NCI-H345 treated with DMSO at 0.1 percent for 48 hours (cell line): Measurements from ENCODE around the gene ITGB1.
"Not testable (repeated sequence)": the region's sequence is repeated elsewhere in the genome, so short reads cannot be mapped to it uniquely, and the experiment has no call there.

Experiments used
- DNase-seq: peaks from one replicate; lab custom pipeline; 2025; ENCODE audit not compliant: unreplicated experiment; lab: John Stamatoyannopoulos, UW

The ITGB1 gene

DNA sequence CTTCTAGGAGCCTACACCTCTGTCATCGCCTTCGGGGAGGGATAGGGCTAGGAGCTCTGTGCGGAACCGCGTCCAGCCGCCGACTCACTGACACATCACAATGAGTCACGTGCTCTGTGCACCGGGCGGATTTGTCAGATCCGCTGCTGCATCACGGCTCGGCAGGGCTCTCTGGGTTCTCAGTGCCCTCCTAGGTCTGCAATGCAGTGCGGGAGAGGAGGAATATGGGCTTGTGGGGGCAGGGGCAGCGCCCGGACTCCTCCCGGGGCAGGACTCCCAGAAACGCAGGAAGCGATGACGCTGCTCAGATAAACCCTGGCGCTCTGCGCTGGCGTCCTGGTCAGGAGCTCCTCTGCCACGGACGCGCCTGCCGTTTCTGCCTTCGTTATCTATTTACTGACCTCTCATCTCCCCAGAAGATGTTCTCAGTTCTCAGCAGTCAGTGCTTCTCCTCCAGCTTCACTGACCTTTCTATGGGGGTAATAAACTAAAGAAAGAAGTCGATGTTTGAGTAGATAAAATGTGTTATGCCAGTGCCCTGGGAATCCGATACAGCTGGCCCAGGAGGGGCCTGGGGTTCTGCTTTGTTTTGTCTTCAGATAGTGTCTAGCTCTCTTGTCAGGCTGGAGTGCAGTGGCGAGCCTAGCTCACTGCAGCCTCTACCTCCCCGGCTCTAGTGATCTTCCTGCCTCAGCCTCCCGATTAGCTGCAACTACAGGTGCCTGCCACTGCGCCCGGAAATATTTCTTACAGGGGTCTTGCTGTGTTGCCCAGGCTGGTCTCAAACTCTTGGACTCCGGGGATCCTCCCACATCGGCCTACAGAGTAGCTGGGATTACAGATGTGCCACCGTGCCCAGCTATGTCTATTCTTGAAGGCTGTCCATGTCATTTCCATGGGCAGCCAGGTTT lies 22.8 kb upstream of the ITGB1 start:
- peak; percentile 60 for DNase-seq

DNA sequence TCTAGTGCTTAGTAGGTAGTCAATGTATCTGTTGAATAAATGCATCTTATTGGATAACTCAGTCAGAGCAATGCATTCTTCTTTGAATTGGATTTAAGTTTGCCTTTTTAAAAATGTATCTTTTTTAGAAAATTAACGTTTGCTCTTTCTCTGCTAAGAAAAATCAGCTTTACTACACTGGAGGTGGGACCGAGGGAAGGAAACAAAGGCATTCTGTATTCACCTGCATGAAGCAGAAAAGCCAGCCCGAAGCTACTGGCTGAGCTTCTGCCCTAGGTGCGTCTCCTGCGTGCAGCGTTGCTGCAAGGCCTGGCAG lies 22.2 kb upstream of the ITGB1 start:
- DNase-seq: no peak

DNA sequence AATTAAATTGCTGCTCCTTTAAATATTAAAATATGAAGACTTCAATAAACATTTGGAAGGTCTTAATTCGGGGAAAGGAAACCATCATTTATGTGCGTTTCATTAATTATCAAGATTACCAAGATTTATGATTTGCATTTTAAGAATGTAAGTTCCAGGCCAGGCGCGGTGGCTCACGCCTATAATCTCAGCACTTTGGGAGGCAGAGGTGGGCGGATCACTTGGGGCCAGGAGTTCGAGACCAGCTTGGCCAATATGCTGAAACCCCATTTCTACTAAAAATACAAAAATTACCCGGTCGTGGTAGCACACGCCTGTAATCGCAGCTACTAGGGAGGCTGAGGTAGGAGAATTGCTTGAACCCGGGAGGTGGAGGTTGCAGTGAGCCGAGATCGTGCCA lies 21.7 kb upstream of the ITGB1 start:
- not testable (repeated sequence) for DNase-seq

DNA sequence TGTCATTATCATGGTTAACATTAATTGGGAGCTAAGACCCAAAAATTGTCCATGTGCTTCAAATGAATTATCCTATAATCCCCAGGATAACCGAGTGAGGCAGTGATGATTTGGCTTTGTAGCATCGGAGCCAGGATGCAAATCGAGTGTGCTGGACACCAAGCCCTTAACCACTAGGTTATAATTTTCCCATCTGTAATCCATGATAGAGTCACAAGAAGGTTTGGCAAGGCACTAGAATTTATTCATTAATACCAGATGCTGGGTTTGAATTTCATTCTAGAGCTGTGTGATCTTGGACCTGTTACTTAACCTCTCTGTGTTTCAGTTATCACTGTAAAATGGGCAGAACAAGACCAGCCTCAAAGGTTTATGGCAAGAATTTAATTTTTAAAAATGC lies 21.0 kb upstream of the ITGB1 start:
- no peak for DNase-seq

DNA sequence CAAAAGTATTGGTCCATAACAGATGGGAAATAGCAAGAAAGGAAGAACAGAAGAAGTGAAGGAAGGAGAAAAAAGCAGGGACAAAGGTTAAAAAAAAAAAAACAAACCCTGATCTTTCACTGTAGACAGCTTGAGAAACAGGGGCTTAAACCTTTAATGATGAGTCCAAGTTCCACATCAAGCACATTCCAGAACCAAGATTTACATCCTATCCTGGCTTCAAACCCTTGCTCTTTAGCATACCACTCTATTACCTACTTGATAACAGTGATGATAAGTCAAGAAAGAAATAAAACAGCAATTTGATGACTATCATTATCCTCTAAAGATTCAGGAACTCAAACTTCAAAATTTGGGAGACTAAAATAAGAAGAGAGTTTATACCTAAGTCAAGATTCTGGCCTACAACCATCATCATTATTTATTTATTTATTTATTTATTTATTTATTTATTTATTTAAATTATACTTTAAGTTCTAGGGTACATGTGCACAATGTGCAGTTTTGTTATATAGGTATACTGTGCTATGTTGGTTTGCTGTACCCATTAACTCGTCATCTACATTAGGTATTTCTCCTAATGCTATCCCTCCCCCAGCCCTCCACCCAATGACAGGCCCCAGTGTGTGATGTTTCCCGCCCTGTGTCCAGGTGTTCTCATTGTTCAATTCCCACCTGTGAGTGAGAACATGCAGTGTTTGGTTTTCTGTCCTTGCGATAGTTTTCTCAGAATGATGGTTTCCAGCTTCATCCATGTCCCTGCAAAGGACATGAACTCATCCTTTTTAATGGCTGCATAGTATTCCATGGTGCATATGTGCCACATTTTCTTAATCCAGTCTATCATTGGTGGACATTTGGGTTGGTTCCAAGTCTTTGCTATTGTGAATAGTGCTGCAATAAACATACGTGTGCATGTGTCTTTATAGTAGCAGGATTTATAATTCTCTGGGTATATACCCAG lies 20.1 kb upstream of the ITGB1 start:
- not testable (repeated sequence) for DNase-seq

DNA sequence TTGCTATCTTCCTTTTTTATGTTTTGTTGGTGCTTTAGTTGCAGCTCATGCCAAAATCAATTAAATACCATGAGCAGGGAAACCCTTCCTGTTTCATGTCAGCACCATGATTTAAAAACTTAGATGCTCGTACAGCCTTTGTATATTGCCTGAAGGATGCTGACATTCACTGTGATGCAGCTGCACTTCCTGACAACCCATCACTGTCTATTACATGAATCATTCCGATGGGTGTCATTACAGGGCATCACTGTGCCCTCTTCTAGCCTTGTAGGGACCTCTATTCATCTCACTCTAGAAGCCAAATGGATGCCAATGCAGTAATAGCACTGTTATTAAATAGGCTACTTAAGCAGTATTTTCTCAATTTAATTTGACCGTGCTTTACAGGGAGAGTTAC lies 18.3 kb upstream of the ITGB1 start:
- no peak for DNase-seq

DNA sequence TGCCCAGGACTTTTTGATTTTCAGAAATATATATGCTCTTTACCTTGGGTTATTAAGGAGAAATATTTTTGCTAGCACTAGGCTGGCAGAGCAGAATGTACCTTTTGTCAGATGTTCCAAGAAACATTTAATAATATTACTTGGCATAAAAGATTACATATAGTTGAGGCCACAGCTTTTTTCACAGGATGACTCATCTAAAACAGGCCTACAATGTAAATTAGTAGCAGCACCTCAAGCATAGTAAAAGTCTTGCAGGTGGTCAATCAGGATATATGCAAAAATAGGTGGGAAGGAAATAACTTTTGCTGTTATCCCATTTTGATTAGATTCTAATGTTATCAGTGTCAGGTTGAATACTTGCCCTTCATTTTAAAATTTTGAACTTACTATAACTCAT lies 14.9 kb upstream of the ITGB1 start:
- no peak for DNase-seq

DNA sequence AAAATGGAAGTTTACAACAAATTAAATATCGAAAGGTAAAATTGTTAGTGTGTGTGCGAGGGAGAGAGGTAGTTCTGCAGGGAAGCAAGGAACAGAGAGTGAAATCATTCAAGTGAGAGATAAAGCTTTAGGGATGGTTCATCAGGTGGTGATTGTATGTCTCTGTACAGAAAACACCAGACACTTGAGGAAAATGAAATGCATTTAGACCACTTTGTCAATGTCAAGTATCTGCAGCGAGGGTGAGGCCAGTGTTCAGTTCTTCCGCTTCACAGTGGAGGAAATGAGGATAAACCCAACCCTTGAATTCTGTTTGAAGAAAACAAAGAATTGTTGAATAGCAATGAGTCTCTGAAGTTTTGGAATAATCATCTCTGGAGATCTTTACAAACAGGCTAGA lies 14.4 kb upstream of the ITGB1 start:
- DNase-seq: peak; percentile 29

DNA sequence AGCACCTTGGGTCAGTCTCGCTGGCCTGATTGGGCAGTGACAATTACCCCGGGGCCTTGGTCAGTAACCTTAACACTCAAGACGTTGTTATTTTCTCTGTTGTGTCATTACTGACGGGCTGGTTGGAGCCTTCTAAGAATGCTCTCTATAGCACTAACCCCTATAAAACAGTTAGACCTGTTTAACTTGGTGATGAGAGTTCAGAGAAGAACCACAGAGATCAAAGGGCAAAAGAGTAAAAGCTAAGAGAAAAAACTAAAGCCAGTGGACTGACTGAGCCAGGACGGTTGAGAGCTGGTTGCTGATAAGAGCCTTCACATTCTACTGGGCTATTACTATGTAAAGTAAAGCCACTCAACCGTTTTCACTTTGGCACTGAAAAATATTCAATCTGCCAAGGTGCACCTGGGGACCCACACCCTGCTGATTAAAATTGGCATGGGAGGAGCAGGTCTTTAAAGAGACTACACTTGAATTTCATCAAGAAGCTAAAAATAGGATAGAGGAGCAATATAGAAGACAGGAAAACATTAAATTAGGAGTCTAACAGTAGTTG lies 13.6 kb upstream of the ITGB1 start:
- peak; percentile 61 for DNase-seq

DNA sequence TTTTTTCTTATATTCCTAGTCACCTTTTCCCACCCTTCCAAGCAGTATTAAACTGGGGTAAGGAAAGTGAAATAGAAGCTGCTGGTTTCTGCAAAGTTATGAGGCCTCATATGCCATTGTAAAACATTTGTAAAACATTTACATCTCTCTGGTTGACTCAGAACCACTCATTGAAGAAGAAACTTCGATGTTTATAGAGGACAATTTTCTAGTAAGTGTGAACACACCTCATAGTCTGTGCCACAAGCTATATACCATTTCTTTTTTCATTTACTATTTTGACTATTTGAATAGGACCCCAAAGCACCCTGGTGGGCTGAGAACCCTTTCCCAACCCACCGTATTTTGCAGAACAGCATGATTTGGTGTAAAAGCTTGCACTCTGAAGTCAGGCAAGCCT lies 12.9 kb upstream of the ITGB1 start:
- DNase-seq: no peak

DNA sequence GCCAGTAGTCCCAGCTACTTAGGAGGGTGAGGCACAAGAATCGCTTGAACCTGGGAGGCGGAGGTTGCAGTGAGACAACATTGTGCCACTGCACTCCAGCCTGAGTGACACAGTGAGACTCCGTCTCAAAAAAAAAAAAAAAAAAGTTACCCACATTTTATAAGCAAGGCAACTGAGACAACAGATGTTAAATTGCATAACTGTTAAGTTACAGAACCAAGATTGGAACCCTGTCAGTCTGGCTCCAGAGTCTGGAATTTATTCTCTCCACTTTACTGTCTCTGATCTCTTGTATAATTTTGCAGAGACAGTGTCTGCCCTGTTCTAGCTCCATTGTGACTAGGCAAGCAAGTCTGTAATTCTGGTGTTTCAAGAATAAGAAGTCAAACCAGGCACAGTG lies 6.2 kb upstream of the ITGB1 start:
- no peak for DNase-seq

DNA sequence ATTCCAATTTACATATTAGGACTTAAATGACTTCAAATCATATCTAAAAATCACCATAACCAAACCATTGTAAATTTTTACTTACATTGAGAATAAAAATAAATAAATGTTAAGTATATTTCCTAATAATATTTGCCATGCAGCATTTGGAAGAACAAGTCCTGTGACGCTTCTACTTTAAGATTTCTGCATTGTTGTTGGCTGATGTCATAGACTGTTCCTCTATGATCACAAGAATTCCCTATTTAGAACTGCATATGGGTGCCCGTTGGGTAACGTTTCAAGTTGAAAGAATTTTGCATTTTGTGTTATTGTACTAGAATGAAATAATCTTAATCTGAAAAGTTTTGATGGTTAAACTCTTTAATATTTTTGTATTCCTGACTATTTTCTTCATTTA lies 5.1 kb upstream of the ITGB1 start:
- no peak for DNase-seq

DNA sequence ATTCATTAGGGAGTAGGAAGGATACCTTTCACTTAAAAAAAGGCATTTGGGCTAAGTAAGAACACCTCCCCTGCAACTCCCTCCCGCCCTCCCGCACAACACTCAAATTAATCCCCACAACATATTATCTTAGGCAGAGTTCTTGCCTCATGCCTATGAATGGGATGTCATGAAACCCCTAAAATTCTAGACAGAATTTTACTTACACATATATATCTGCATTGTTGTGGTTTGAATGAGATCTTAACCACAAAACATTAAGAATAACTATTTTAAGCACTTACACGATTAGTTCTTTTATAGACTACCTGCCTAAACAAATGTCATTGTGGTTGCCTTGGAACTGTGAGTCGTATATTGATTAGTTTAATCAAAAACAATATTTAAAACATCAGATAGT lies 4.5 kb upstream of the ITGB1 start:
- no peak for DNase-seq

DNA sequence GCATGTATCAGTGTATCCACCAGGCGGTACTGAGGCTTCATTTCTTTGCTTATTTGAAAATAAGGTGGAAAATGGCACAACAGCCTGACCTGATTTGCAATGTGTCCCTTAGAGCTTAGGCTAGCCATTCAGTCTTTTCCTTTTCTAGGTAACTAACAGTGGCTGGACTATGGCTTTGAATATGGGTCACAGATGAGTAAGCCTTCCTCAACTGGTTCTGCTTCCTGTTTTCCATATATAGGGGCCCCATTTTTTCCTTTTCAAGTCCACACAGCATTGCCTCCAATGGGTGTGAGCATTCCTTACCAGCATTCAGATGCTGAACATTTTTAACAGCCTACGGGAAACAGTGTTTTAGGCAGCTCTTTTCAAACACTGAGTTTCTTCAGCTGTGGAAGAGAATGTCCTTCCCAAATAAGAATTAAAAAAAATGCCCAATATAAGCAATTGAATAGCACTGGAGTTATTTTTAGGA lies 3.9 kb upstream of the ITGB1 start:
- no peak for DNase-seq

DNA sequence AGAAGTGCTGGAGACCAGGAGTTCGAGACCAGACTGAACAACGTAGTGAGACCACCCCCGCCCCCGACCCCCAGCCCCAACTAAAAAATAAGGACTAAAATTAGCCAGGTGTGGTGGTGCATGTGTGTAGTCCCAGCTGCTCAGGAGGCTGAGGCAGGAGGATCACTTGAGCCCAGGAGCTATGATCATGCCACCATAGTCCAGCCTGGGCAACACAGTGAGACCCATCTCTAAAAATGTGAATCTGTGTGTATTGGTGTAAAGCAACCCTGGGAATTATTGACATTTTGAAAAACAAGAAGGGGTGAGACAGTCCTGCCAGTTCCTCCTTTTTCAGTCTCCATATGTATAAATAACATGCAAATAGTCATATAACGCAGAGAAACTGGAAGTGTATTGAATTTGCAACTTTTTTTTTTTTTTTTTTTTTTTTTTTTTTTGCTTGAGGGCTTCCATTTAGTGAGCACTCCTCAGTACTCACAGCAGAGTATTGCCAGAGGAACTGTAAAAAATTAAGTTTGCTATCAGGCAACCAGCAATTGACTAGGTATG lies 3.4 kb upstream of the ITGB1 start:
- no peak for DNase-seq

DNA sequence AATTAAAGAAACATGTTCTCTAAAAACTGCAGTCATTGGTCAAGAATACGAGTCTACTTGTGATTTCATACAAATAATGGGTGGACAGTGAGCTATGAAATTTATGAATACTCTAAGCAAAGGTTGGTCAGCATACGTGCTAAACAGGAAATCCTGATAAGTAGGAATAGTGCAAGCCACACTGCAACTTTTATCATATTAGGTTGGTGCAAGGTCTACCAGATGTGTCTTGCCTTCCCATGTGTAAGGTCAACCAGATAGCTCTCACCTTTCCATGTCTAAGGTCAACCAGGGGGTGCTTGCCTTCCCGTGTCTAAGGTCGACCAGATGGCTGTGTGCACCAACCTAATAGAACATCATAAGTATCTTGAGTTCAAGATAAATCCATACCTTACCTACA lies 2.0 kb upstream of the ITGB1 start:
- DNase-seq: no peak

DNA sequence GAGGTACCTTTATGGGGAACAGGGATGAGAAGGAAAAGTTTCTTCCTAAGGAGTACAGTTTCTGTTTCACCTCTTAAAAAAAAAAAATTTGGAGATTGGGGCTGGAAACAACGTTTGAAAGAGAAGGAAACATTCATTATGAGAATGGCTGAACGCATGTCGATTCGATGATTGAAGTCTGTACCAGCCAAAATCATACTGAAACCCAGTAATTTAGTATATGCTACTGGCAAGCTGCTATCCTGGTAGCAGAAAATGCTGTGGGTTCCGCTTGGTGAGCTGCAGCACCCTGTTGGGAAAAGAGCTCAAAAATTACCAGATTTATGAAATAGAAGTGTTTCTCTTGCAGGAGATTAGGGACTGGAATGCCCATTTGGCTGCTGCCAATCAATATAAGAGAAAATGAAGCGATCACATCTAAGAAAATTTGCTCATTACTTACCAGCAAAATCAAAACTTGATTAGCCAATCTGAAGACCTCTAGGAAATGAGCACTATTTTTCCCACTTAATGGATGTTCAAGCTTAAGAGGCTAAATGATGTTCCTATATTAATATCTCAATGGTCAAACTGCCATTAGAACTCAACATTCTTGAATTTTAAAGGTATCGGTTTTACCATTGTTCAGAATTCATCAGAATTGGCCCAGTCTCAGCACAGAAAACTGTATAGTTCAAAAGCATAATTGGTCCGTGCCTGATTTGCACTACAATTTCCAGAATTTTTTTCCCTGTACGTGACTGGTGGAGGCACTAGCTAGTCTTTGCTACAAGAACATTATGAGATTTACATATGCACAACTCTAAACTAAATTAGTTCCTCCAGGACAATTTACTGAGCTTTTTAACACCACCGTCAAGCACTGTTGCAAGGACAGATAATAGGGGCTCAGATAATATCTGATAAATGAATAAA lies 1.2 kb upstream of the ITGB1 start:
- DNase-seq: no peak

DNA sequence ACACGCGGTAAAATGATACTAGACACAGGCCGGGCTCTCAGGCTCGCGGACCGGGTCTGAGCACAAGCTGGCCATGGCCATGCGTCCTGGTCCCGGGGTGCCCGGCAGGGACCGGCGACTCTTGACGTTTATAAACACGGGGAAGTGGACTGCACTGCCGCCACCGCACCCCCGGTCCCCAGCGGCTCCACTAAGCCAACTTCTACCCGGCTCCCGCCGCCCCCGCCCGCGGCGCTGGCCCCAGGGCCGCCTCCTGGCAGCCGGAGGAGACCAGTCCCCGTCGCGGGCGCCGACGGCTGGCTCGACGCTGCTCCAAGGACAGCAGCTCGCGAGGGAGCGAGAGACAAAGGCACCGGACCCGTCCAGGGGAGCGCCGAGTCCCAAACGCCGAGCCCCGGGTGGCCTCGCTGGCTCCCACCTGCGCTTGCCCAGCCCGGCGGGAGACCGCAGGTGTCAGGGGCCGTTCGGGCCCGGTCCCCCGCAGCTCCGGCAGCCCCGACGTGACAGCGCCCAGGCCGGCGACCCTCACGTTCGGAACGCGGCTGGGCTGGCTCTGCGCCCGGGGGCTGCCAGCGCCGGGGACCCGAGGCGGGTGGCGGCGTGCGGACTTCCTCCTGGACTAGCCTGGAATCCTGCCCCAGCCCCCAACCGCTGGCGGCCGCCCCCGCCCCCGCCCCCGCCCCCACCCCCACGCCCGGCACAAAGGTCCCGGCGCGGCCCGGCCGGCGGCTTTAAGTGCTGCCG lies 517 bp downstream of the ITGB1 start:
- DNase-seq: no peak

DNA sequence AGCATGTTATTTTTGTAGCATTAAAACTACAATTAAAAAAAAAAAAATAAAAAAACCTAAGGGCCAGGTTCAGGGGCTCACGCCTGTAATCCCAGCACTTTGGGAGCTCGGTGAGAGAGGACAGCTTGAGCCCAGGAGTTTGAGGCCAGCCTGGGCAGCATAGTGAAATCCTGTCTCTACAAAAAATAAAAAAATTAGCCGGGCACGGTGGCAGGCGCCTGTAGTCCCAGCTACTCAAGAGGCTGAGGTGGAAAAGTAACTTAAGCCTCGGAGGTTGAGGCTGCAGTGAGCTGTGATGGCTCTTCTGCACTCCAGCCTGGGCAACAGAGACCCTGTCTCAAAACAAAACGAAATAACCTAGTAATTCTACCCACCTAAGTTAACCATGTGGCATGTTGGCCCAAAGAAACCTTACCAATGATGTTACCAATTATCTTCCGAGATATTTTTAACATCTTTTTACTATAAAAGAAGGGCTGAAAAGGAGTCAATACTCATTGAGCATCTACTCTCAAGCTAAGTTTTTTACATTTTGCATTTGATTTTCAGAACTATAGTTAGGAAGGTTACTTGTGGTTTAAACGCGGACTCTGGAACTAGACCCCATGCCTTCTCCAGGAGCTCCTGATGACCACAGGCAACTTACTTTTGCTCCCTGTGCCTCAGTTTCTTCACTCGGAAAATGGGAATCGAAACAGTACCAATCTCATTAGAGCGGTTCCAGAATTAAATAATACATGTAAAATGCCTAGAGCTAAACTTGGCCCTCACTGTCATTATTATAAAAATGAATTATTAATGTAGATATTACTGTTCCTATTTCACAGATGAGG lies 1.4 kb downstream of the ITGB1 start:
- DNase-seq: no peak
